ENCODE measurements around the gene SLC4A7. TPM values are rescaled to one million over a fixed set of nuclear protein-coding genes. Genes with fewer than 3 reads are reported as not detected.
"Not testable (repeated sequence)": the region's sequence is repeated elsewhere in the genome, so short reads cannot be mapped to it uniquely, and the experiment has no call there.

SLC4A7 gene
- total and polyA plus RNA-seq, 2 donors (not counting 3 experiments of a cell fraction or from before 2014, with no cell fraction given): 7.8 to 50.9 TPM

- H3K4me3 ChIP-seq (replicated peaks in 1 of 3; ENCODE audit: insufficient read depth in 1 of 3, low read depth in 1 of 3, low read length in 3 of 3); H3K27me3 ChIP-seq (ENCODE audit: control insufficient read depth in 2 of 2, insufficient read depth in 2 of 2, low read length in 2 of 2); DNase-seq (ENCODE audit: low read depth, low spot score); H4K20me1 ChIP-seq (replicated peaks; ENCODE audit: control insufficient read depth, extremely low read depth, insufficient read depth, low read length); H3K36me3 ChIP-seq (ENCODE audit: control insufficient read depth in 2 of 2, extremely low read depth in 1 of 2, insufficient read depth in 2 of 2, low read length in 2 of 2); H3K9ac ChIP-seq (replicated peaks; ENCODE audit: extremely low read depth, insufficient read depth, low read length); H3K27ac ChIP-seq (ENCODE audit: insufficient read depth, low read depth, low read length); dilution Hi-C loops (cut with MboI; ENCODE audit: extremely low pct_ligation_motif_present, low sequenced_read_pairs); BruUV-seq (replicated peaks); H3K4me2 ChIP-seq (ENCODE audit: insufficient read depth, low read length); H3K79me2 ChIP-seq (ENCODE audit: control insufficient read depth, insufficient read depth, low read length); H2AFZ ChIP-seq (ENCODE audit: low read depth, low read length); H3K9me1 ChIP-seq (replicated peaks; ENCODE audit: control insufficient read depth, extremely low read depth, insufficient read depth, low read length); H3K9me3 ChIP-seq (replicated peaks; ENCODE audit: control insufficient read depth, insufficient read depth, low read length); intact Hi-C loops (cut with micrococcal nuclease); FAIRE-seq; POLR2A ChIA-PET: not testable (repeated sequence)
- CTCF ChIA-PET: interaction anchor here (1.0 to 1.1 kb wide), 2 partner anchors 25 to 29 kb away, joined by 3 to 5 read pairs; no protein-coding TSS in a partner anchor
- peaks cover 14% of the 10 kb centered on the region for H3K4me1 ChIP-seq (ENCODE audit: control insufficient read depth, extremely low read depth, insufficient read depth, low read length)
These were observed 155.0 kb downstream of the SLC4A7 start for GRCh38 chr3:27328982-27329762.

- no TSS peak for BruUV-seq (replicated peaks)
- FAIRE-seq (peak; percentile 90), DNase-seq (ENCODE audit: low read depth, low spot score) (peak; percentile 56)
- Histone ChIP-seq H4K20me1 (replicated peaks; ENCODE audit: control insufficient read depth, extremely low read depth, insufficient read depth, low read length) (no peaks in the 10 kb centered on the region), H3K4me2 (ENCODE audit: insufficient read depth, low read length) (peak overlapping the region; percentile 56), H3K36me3 (ENCODE audit: control insufficient read depth in 2 of 2, extremely low read depth in 1 of 2, insufficient read depth in 2 of 2, low read length in 2 of 2) (no peaks in the 10 kb centered on the region), H3K9me1 (replicated peaks; ENCODE audit: control insufficient read depth, extremely low read depth, insufficient read depth, low read length) (no peaks in the 10 kb centered on the region), H3K27me3 (ENCODE audit: control insufficient read depth in 2 of 2, insufficient read depth in 2 of 2, low read length in 2 of 2) (no peaks in the 10 kb centered on the region), H3K9ac (replicated peaks; ENCODE audit: extremely low read depth, insufficient read depth, low read length) (no peak overlapping the region), H3K27ac (ENCODE audit: insufficient read depth, low read depth, low read length) (peak overlapping the region; percentile 43), H3K4me3 (replicated peaks in 1 of 3; ENCODE audit: insufficient read depth in 1 of 3, low read depth in 1 of 3, low read length in 3 of 3) (no peak overlapping the region), H3K9me3 (replicated peaks; ENCODE audit: control insufficient read depth, insufficient read depth, low read length) (no peaks in the 10 kb centered on the region), H2AFZ (ENCODE audit: low read depth, low read length) (peak overlapping the region; percentile 74), H3K79me2 (ENCODE audit: control insufficient read depth, insufficient read depth, low read length) (no peaks in the 10 kb centered on the region), H3K4me1 (ENCODE audit: control insufficient read depth, extremely low read depth, insufficient read depth, low read length) (peaks cover 14% of the 10 kb centered on the region)
- TF ChIP-seq FOS (IDR thresholded peaks at IDR 0.05; ENCODE audit: borderline replicate concordance, insufficient read depth, low read length): no peak
- TF ChIP-seq GATA2 (IDR thresholded peaks at IDR 0.05; ENCODE audit: insufficient read depth, insufficient read length, low read depth, low read length): no peak
- no peak for TF ChIP-seq EZH2 (IDR thresholded peaks at IDR 0.05; ENCODE audit: borderline replicate concordance, low read depth, low read length, severe bottlenecking)
- TF ChIP-seq POLR2AphosphoS5 (IDR thresholded peaks at IDR 0.05; ENCODE audit: insufficient read depth, low read depth, low read length): no peak
- TF ChIP-seq MAX (IDR thresholded peaks at IDR 0.05; ENCODE audit: insufficient read depth, insufficient read length): no peak
- no peak for TF ChIP-seq CTCF (IDR thresholded peaks at IDR 0.05; ENCODE audit: extremely low read depth in 1 of 2, insufficient read depth in 1 of 2, low read depth in 1 of 2, low read length in 2 of 2)
- no peak for TF ChIP-seq JUN (IDR thresholded peaks at IDR 0.05; ENCODE audit: borderline replicate concordance, insufficient read depth, insufficient read length, low read depth)
- dilution Hi-C loops (cut with MboI; ENCODE audit: extremely low pct_ligation_motif_present, low sequenced_read_pairs): no loop called here
- intact Hi-C loops (cut with micrococcal nuclease): no loop called here
- ChIA-PET CTCF (interaction anchor here (0.7 to 1.9 kb wide), 4 partner anchors 14 to 264 kb away, joined by 3 to 10 read pairs (median 4); no protein-coding TSS in a partner anchor), POLR2A (interaction anchor here (0.6 to 1.6 kb wide), 2 partner anchors 42 to 157 kb away, joined by 3 read pairs; partner anchors contain the start of genes NEK10 and SLC4A7)
These were observed 157.3 kb downstream of the SLC4A7 start for GRCh38 chr3:27326629-27327545.

Measured in endothelial cell of umbilical vein (primary cell).